ENCODE results near the gene RNF213. TPM values are rescaled to one million over a fixed set of nuclear protein-coding genes. Genes with fewer than 3 reads are reported as not detected.

RNF213 gene
- polyA plus RNA-seq, 4 donors, result 35.4 to 71.4 (median 53.0) TPM

DNA sequence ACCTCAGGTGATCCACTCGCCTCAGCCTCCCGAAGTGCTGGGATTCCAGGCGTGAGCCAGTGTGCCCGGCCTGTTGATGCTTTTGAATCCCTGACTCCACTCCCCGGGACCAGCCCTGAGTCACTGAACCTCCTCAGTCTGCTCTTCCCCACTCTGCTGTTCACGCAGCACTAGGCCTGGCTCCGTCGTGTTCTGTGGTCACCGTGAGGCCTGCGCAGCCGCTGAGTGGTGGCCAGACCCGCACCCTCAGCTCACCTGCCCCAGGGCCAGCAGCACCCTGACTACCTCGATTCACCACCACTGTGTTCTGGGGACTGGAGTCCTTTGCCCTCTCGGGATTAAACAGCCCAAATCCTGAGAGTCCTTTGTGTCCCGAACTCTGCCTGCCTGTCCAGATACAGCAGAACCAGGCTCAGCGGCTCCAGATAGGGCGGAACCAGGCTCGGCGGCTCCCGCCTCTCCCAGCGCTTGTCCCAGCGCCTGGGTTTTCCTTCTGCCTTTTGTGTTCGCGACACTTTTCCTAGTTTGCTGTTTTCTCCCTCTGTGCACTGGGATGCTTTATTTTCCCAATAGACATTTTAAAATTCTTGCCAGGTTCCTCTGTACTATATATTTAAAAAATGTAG lies 95.7 kb downstream of the RNF213 start:
- DNase-seq (no peak), FAIRE-seq (no peak)
- H3K4me3 ChIP-seq (ENCODE audit: low read depth in 1 of 3, low read length in 3 of 3), result no peak overlapping the region
- no peaks in the 10 kb centered on the region for H3K27me3 ChIP-seq (ENCODE audit: control insufficient read depth in 3 of 3, insufficient read depth in 3 of 3, low read length in 3 of 3)
- peaks cover 0 to 3% of the 10 kb centered on the region in 2 donors for H3K9me3 ChIP-seq (ENCODE audit: control insufficient read depth in 2 of 2, insufficient read depth in 1 of 2, low read depth in 1 of 2, low read length in 1 of 2)
- H3K36me3 ChIP-seq (ENCODE audit: control insufficient read depth in 3 of 3, insufficient read depth in 2 of 3, low read depth in 1 of 3, low read length in 3 of 3), result peaks cover 37 to 92% (median 52%) of the 10 kb centered on the region in 3 donors
- H3K4me1 ChIP-seq (ENCODE audit: control insufficient read depth in 3 of 3, insufficient read depth in 2 of 3, low read depth in 1 of 3, low read length in 2 of 3), result no peaks in the 10 kb centered on the region
- 95 to 98% (median 96%) methylated on average over 24 of the region's 24 CpGs for WGBS, 3 donors
- no peak overlapping the region for H3K27ac ChIP-seq (ENCODE audit: low read depth in 1 of 3, low read length in 2 of 3)

- Histone ChIP-seq H3K27me3 (ENCODE audit: control insufficient read depth in 3 of 3, insufficient read depth in 3 of 3, low read length in 3 of 3) (no peaks in the 10 kb centered on the region), H3K4me1 (ENCODE audit: control insufficient read depth in 3 of 3, insufficient read depth in 2 of 3, low read depth in 1 of 3, low read length in 2 of 3) (no peaks in the 10 kb centered on the region), H3K4me3 (ENCODE audit: low read depth in 1 of 3, low read length in 3 of 3) (no peak overlapping the region), H3K27ac (ENCODE audit: low read depth in 1 of 3, low read length in 2 of 3) (no peak overlapping the region), H3K36me3 (ENCODE audit: control insufficient read depth in 3 of 3, insufficient read depth in 2 of 3, low read depth in 1 of 3, low read length in 3 of 3) (peaks cover 37 to 90% (median 54%) of the 10 kb centered on the region in 3 donors), H3K9me3 (ENCODE audit: control insufficient read depth in 2 of 2, insufficient read depth in 1 of 2, low read depth in 1 of 2, low read length in 1 of 2) (peaks cover 0 to 3% of the 10 kb centered on the region in 2 donors)
- FAIRE-seq (no peak), DNase-seq (no peak)
- 94 to 98% (median 96%) methylated on average over 9 of the region's 9 CpGs for WGBS, 3 donors
These were observed 97.5 kb downstream of the RNF213 start for GRCh38 chr17:80358131-80358530.

DNA sequence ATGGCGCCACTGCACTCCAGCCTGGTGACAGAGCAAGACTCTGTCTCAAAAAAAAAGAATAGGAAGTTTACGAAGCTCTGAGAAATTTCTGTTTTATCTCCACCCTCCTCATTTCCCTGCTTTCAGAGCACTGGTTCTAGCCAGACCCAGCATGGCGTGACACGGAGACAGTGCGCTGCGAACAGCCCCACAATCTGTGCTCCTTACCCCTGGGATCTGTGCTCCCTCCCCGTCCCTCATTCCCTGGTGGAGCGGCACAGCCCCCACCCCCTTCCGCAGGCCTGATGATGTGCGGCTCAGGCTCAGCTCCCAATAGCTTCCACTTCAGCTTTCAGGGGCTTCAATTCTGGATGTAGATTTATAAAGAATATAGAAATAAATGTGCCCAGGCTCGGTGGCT lies 98.2 kb downstream of the RNF213 start:
- H3K27ac ChIP-seq (ENCODE audit: low read depth in 1 of 3, low read length in 2 of 3), result no peak overlapping the region
- H3K36me3 ChIP-seq (ENCODE audit: control insufficient read depth in 3 of 3, insufficient read depth in 2 of 3, low read depth in 1 of 3, low read length in 3 of 3), result peaks cover 36 to 90% (median 57%) of the 10 kb centered on the region in 3 donors
- FAIRE-seq (no peak), DNase-seq (no peak)
- no peaks in the 10 kb centered on the region for H3K27me3 ChIP-seq (ENCODE audit: control insufficient read depth in 3 of 3, insufficient read depth in 3 of 3, low read length in 3 of 3)
- no peak overlapping the region for H3K4me3 ChIP-seq (ENCODE audit: low read depth in 1 of 3, low read length in 3 of 3)
- no peaks in the 10 kb centered on the region for H3K4me1 ChIP-seq (ENCODE audit: control insufficient read depth in 3 of 3, insufficient read depth in 2 of 3, low read depth in 1 of 3, low read length in 2 of 3)
- 87 to 95% (median 95%) methylated on average over 10 to 11 of the region's 11 CpGs for WGBS, 3 donors
- peaks cover 0 to 3% of the 10 kb centered on the region in 2 donors for H3K9me3 ChIP-seq (ENCODE audit: control insufficient read depth in 2 of 2, insufficient read depth in 1 of 2, low read depth in 1 of 2, low read length in 1 of 2)

DNA sequence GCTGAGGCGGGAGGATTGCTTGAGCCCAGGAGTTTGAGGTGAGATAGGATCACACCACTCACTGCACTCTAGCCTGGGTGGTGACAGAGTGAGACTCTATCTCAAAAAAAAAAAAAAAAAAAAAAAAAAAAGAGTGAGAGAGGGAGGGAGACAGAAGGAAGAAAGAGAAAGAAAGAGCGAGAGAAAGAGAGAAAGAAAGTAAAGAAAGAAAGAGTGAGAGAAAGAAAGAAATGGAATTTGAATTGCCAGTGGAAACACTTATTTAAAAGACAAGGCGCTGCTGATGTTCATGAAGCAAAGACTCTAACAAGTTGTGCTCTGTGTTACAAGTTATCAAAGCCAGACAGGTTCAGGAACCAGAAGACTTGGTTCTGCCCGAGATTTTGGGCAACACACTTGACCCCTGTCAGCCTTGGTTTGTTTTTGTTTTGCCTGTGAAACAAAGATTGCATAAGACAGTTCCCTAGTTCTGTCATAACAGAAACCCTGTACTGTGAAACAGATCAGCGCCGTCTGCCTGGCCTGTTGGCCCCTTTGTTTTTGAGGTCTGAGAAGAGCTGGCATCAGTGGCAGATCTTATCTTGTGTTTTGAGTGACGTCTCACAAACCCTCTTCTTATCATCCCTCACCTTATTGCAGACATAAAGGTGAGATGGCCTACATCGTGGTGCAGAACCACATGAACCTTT lies 98.9 kb downstream of the RNF213 start:
- no peaks in the 10 kb centered on the region for H3K27me3 ChIP-seq (ENCODE audit: control insufficient read depth in 3 of 3, insufficient read depth in 3 of 3, low read length in 3 of 3)
- no peaks in the 10 kb centered on the region for H3K4me1 ChIP-seq (ENCODE audit: control insufficient read depth in 3 of 3, insufficient read depth in 2 of 3, low read depth in 1 of 3, low read length in 2 of 3)
- no peak overlapping the region for H3K4me3 ChIP-seq (ENCODE audit: low read depth in 1 of 3, low read length in 3 of 3)
- DNase-seq (no peak), FAIRE-seq (no peak)
- H3K27ac ChIP-seq (ENCODE audit: low read depth in 1 of 3, low read length in 2 of 3), result no peak overlapping the region
- H3K36me3 ChIP-seq (ENCODE audit: control insufficient read depth in 3 of 3, insufficient read depth in 2 of 3, low read depth in 1 of 3, low read length in 3 of 3), result peaks cover 30 to 90% (median 53%) of the 10 kb centered on the region in 3 donors
- peaks cover 0 to 3% of the 10 kb centered on the region in 2 donors for H3K9me3 ChIP-seq (ENCODE audit: control insufficient read depth in 2 of 2, insufficient read depth in 1 of 2, low read depth in 1 of 2, low read length in 1 of 2)
- WGBS, 3 donors, result 82 to 93% (median 92%) methylated on average over 8 of the region's 8 CpGs

DNA sequence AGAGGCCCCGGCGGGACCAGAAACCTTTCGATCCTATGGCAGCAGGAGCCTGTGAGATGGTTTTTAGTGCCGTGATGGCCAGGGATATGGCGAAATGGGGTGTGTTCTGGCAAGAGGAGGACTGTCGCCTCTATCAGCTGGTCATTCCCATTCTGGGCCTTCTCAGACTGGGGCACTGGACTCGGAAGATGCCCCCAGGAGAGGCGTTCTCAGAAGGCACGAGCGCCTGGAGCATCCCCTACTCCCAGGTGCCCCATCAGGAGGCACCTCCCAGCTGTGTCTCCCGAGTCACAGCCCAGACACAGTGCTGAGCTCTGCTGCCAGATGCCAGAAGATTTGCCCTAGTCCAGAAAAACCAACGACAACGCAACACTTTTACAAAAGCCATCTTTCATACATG lies 99.7 kb downstream of the RNF213 start:
- DNase-seq (no peak), FAIRE-seq (no peak)
- Histone ChIP-seq H3K4me1 (ENCODE audit: control insufficient read depth in 3 of 3, insufficient read depth in 2 of 3, low read depth in 1 of 3, low read length in 2 of 3) (no peaks in the 10 kb centered on the region), H3K36me3 (ENCODE audit: control insufficient read depth in 3 of 3, insufficient read depth in 2 of 3, low read depth in 1 of 3, low read length in 3 of 3) (peaks cover 33 to 90% (median 50%) of the 10 kb centered on the region in 3 donors), H3K4me3 (ENCODE audit: low read depth in 1 of 3, low read length in 3 of 3) (no peak overlapping the region), H3K9me3 (ENCODE audit: control insufficient read depth in 2 of 2, insufficient read depth in 1 of 2, low read depth in 1 of 2, low read length in 1 of 2) (peaks cover 0 to 3% of the 10 kb centered on the region in 2 donors), H3K27me3 (ENCODE audit: control insufficient read depth in 3 of 3, insufficient read depth in 3 of 3, low read length in 3 of 3) (no peaks in the 10 kb centered on the region), H3K27ac (ENCODE audit: low read depth in 1 of 3, low read length in 2 of 3) (no peak overlapping the region)
- 96 to 97% (median 97%) methylated on average over 13 of the region's 13 CpGs for WGBS, 3 donors

DNA sequence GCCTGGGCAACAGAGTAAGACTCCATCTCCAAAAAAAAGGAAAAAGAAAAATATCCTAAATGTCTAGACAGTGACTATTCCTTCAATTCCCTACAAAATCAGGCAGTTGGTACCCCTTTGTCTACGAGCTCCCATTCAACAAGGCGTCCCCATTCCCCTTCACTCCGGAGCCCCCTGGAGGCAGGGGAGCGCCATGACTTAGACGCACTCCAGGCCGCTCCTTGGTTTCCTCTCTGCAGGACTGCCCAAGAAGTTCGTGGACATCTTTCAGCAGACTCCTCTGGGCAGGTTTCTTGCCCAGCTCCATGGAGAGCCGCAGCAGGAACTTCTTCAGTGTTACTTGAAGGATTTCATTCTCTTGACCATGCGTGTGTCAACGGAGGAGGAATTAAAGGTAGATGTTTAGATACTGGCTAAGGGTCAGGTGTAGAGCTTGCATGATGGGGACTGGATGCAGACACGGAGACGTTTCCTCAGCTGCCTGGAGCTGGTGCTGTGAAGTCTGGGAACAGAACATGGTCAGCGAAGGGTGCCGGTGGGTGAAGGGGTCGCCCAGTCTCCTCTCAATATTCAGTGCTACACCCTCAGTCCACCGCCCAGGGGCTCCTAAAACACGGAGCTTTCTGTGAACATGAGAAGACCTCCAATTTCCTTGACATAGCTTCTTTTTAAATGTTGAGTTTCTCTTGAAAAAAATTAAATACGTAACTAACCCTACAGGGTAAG lies 101.0 kb downstream of the RNF213 start:
- no peaks in the 10 kb centered on the region for H3K27me3 ChIP-seq (ENCODE audit: control insufficient read depth in 3 of 3, insufficient read depth in 3 of 3, low read length in 3 of 3)
- H3K4me1 ChIP-seq (ENCODE audit: control insufficient read depth in 3 of 3, insufficient read depth in 2 of 3, low read depth in 1 of 3, low read length in 2 of 3), result no peaks in the 10 kb centered on the region
- FAIRE-seq, result no peak
- DNase-seq, result no peak
- H3K36me3 ChIP-seq (ENCODE audit: control insufficient read depth in 3 of 3, insufficient read depth in 2 of 3, low read depth in 1 of 3, low read length in 3 of 3), result peaks cover 34 to 89% (median 51%) of the 10 kb centered on the region in 3 donors
- WGBS, 3 donors, result 92 to 96% (median 93%) methylated on average over 18 of the region's 18 CpGs
- H3K4me3 ChIP-seq (ENCODE audit: low read depth in 1 of 3, low read length in 3 of 3), result no peak overlapping the region
- H3K27ac ChIP-seq (ENCODE audit: low read depth in 1 of 3, low read length in 2 of 3), result no peak overlapping the region
- H3K9me3 ChIP-seq (ENCODE audit: control insufficient read depth in 2 of 2, insufficient read depth in 1 of 2, low read depth in 1 of 2, low read length in 1 of 2), result peaks cover 0 to 3% of the 10 kb centered on the region in 2 donors

DNA sequence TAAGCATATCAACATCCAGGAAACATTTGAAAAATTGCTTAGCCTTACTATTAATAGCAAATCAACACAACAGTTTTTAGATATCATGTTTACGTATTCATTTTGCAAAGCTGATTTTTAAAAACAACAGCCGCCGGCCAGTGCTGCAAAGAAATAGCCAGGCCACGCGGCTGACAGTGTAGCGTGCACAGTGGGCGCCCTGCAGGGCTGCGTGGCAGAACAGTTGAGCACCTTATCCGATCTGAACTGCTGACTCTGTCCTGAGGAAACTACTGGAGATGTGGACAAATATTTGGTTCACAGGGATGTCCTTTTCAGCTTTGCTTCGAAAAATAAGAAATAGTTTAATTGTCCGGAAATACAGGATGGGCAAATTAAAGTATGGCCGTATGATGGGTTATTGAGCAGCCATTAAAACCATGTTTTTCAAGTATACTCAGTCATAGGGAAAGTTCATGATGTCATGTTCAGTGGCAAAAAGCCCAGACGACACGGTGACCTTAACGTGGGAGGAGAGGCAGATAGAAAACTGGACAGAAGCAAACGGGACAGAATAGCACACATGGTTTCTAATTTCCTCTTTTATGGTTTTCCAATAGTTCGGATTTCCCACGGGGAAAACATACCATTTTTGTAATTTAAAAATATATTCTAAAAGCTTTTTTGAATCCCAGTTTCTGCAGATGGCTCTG lies 101.9 kb downstream of the RNF213 start:
- Histone ChIP-seq H3K36me3 (ENCODE audit: control insufficient read depth in 3 of 3, insufficient read depth in 2 of 3, low read depth in 1 of 3, low read length in 3 of 3) (peaks cover 35 to 84% (median 52%) of the 10 kb centered on the region in 3 donors), H3K4me1 (ENCODE audit: control insufficient read depth in 3 of 3, insufficient read depth in 2 of 3, low read depth in 1 of 3, low read length in 2 of 3) (no peaks in the 10 kb centered on the region), H3K9me3 (ENCODE audit: control insufficient read depth in 2 of 2, insufficient read depth in 1 of 2, low read depth in 1 of 2, low read length in 1 of 2) (peaks cover 0 to 3% of the 10 kb centered on the region in 2 donors), H3K27ac (ENCODE audit: low read depth in 1 of 3, low read length in 2 of 3) (no peak overlapping the region), H3K4me3 (ENCODE audit: low read depth in 1 of 3, low read length in 3 of 3) (no peak overlapping the region), H3K27me3 (ENCODE audit: control insufficient read depth in 3 of 3, insufficient read depth in 3 of 3, low read length in 3 of 3) (no peaks in the 10 kb centered on the region)
- FAIRE-seq, result no peak
- WGBS, 3 donors, result 79 to 88% (median 87%) methylated on average over 18 of the region's 18 CpGs
- DNase-seq, result no peak

DNA sequence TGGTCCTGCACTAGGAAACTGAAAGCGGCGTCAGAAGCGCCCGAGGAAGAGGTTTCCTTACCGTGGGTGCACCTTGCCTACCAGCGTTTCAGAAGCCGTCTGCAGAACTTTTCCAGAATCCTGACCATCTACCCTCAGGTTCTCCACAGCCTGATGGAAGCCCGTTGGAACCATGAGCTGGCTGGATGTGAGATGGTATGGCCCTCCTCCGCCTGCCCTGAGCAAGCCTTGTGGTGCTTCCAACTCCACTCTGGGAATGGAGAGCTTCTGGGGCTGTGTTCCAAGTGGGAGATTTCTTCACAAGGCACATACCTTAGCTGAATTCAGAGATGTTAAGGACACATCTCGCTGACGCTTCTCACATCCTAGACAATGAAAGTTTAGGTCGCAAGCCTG lies 102.5 kb downstream of the RNF213 start:
- DNase-seq, result no peak
- WGBS, 3 donors, result 91 to 92% (median 91%) methylated on average over 12 of the region's 12 CpGs
- Histone ChIP-seq H3K27me3 (ENCODE audit: control insufficient read depth in 3 of 3, insufficient read depth in 3 of 3, low read length in 3 of 3) (no peaks in the 10 kb centered on the region), H3K4me3 (ENCODE audit: low read depth in 1 of 3, low read length in 3 of 3) (no peak overlapping the region), H3K4me1 (ENCODE audit: control insufficient read depth in 3 of 3, insufficient read depth in 2 of 3, low read depth in 1 of 3, low read length in 2 of 3) (no peaks in the 10 kb centered on the region), H3K36me3 (ENCODE audit: control insufficient read depth in 3 of 3, insufficient read depth in 2 of 3, low read depth in 1 of 3, low read length in 3 of 3) (peaks cover 34 to 84% (median 52%) of the 10 kb centered on the region in 3 donors), H3K9me3 (ENCODE audit: control insufficient read depth in 2 of 2, insufficient read depth in 1 of 2, low read depth in 1 of 2, low read length in 1 of 2) (peaks cover 0 to 3% of the 10 kb centered on the region in 2 donors), H3K27ac (ENCODE audit: low read depth in 1 of 3, low read length in 2 of 3) (no peak overlapping the region)
- FAIRE-seq, result no peak
